Bronchial epithelial cell (primary cell): ENCODE measurements around the gene WNT3. TPM values are rescaled to one million over a fixed set of nuclear protein-coding genes. Genes with fewer than 3 reads are reported as not detected.

Source experiments
- DNase-seq: peaks from one replicate; pipeline ENCODE4 v3.0.0-alpha.2; 2010; ENCODE audit warnings: low read depth
- FAIRE-seq: peaks from 2 replicates; lab custom pipeline; 2011; peaks lifted over from hg19 to GRCh38; lab: Jason Lieb, UNC
- H3K27me3 ChIP-seq: 2 replicates; pipeline ENCODE4 v1.5.1; 2011; ENCODE audit warnings: low read length; ENCODE audit not compliant: control insufficient read depth, insufficient read depth
- H3K36me3 ChIP-seq: 2 replicates; pipeline ENCODE4 v1.5.1; 2011; ENCODE audit warnings: low read length; ENCODE audit not compliant: control insufficient read depth, insufficient read depth
- H3K4me3 ChIP-seq: 2 replicates; pipeline ENCODE4 v1.5.1; 2011; ENCODE audit warnings: mild to moderate bottlenecking, low read depth, low read length, control low read depth
- total RNA-seq: library from RNA; depleted of rRNA; stranded (reverse); fragments of >200 nt; gene quantifications from 2 replicates; pipeline ENCODE4 v1.2.1, GENCODE V29; 2014
- TF ChIP-seq, protein P1 (sequence below): IDR thresholded peaks from 2 replicates; pipeline ENCODE4 v1.5.1; 2011; ENCODE audit warnings: mild to moderate bottlenecking, moderate library complexity, low read length, control low read depth, inconsistent platforms; ENCODE audit not compliant: insufficient read depth, severe bottlenecking

WNT3 gene
- total RNA-seq, 1 donor from 2014 or later: 0.79 TPM

GRCh38 chr17:46732754-46733398, 85.6 kb downstream of the WNT3 start:
- Histone ChIP-seq H3K4me3 (no peak overlapping the region), H3K36me3 (no peaks in the 10 kb centered on the region), H3K27me3 (no peaks in the 10 kb centered on the region)
- TF ChIP-seq, protein P1, sequence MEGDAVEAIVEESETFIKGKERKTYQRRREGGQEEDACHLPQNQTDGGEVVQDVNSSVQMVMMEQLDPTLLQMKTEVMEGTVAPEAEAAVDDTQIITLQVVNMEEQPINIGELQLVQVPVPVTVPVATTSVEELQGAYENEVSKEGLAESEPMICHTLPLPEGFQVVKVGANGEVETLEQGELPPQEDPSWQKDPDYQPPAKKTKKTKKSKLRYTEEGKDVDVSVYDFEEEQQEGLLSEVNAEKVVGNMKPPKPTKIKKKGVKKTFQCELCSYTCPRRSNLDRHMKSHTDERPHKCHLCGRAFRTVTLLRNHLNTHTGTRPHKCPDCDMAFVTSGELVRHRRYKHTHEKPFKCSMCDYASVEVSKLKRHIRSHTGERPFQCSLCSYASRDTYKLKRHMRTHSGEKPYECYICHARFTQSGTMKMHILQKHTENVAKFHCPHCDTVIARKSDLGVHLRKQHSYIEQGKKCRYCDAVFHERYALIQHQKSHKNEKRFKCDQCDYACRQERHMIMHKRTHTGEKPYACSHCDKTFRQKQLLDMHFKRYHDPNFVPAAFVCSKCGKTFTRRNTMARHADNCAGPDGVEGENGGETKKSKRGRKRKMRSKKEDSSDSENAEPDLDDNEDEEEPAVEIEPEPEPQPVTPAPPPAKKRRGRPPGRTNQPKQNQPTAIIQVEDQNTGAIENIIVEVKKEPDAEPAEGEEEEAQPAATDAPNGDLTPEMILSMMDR: no peak
- FAIRE-seq (no peak), DNase-seq (no peak)

GRCh38 chr17:46732160-46732559, 86.3 kb downstream of the WNT3 start:
- Histone ChIP-seq H3K4me3 (no peak overlapping the region), H3K27me3 (no peaks in the 10 kb centered on the region), H3K36me3 (no peaks in the 10 kb centered on the region)
- TF ChIP-seq, protein P1: no peak
- DNase-seq: no peak
- no peak for FAIRE-seq

DNA sequence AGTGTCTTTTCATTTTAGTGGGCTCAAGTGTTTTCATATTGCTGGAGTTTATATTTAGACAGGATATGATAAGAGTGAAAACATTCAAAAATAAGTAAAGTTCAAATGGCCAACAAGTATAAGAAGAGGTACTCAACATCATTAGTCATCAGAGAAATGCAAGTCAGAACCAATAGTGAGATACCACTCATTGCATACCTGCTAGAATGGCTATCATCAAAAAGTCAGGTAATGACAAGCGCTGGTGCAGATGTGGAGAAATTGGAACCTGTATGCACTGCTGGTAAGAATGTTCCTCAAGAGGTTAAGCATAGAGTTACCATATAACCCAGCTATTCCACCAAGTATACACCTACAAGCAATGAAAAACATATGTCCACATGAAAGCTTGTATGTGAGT, 87.8 kb downstream of the WNT3 start:
- no peak for FAIRE-seq

DNA sequence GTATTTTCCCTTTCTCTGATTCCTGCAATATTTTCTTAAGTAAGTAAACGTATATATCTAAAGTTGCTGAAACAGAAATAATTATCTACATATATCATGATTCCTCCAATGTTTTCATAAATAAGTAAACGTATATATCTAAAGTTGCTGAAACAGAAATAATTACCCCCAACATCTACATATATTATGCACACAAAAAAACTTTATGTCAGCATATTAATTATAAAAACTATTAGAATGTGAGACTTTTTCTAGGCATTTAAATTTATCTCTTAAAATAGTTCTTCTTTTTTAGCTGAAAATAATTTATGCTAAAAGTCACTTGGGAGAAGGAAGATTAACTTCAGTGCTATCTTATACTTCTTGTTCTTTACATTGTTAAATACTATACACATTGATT, 88.5 kb downstream of the WNT3 start:
- FAIRE-seq (no peak), DNase-seq (no peak)
- TF ChIP-seq, protein P1: no peak
- Histone ChIP-seq H3K36me3 (no peaks in the 10 kb centered on the region), H3K27me3 (no peaks in the 10 kb centered on the region), H3K4me3 (no peak overlapping the region)

More for the DNA sequence above, 87.8 kb downstream of the WNT3 start:
- TF ChIP-seq, protein P1: no peak
- H3K36me3 ChIP-seq: no peaks in the 10 kb centered on the region
- peak; percentile 90 for DNase-seq
- no peaks in the 10 kb centered on the region for H3K27me3 ChIP-seq
- no peak overlapping the region for H3K4me3 ChIP-seq

DNA sequence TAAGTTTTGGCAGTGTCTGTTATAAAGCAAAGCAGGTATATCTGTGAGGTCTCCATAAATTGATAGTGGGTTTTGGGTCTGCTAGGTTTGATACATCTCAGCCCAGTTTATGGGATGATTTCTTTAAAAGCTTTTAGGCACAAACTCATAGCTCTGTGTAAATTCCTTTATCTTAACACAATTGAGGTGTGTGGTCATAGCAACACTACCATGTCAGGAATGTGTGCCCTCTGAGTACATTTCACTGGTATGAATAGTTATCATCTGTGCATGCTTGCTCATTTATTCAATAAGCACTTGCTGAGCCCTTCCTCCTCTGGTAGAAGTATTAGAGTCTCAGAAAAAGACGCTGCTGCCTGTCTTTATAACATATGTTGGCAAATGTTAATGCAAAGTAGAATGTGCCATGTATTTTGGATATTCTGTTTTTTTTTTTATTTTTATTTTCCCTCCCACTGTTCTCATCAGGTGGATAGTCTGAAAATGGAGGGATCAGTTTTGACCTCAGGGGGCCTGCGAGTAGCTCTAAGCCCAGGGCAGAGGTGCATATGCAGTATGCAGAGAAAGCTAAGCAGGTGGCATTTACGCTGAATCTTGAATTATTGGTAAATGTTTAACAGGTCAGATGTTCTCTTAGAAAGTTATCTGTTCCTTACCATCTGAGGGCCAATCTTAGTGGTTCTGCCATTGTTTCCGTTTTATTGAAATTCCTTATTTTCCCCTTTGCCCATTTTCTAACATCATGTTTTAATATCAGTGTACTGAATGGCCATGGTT, 90.7 kb downstream of the WNT3 start:
- TF ChIP-seq, protein P1: no peak
- FAIRE-seq (no peak), DNase-seq (peak; percentile 91)
- Histone ChIP-seq H3K36me3 (no peaks in the 10 kb centered on the region), H3K27me3 (no peaks in the 10 kb centered on the region), H3K4me3 (no peak overlapping the region)
